Hepatocyte (in vitro differentiated cells): Measurements from ENCODE around the gene CRISP3. TPM values are rescaled to one million over a fixed set of nuclear protein-coding genes. Genes with fewer than 3 reads are reported as not detected.
A peak's percentile ranks its signal among the peaks of the same experiment; 100 is the strongest.

Source experiments
- DNase-seq: peaks from one replicate; pipeline ENCODE4 v3.0.0-alpha.2; 2016; ENCODE audit warnings: low spot score
- H2AFZ ChIP-seq: fragments of 200-600 bp; sonication (generic); 2 replicates; pipeline ENCODE4 v1.6.0; 2016; ENCODE audit warnings: antibody characterized with exemption, mild to moderate bottlenecking
- H3K27ac ChIP-seq: fragments of 200-600 bp; sonication (generic); 2 replicates; pipeline ENCODE4 v1.5.1; 2016; ENCODE audit warnings: mild to moderate bottlenecking
- H3K27me3 ChIP-seq: fragments of 200-600 bp; sonication (generic); 2 replicates; pipeline ENCODE4 v1.6.1; 2016
- H3K36me3 ChIP-seq: fragments of 200-600 bp; sonication (generic); replicated peaks from 2 replicates; pipeline ENCODE4 v1.5.1; 2016; ENCODE audit warnings: low read depth; ENCODE audit not compliant: insufficient read depth
- H3K4me1 ChIP-seq: fragments of 200-600 bp; sonication (generic); 2 replicates; pipeline ENCODE4 v1.5.1; 2016; ENCODE audit warnings: mild to moderate bottlenecking, moderate library complexity; ENCODE audit not compliant: insufficient read depth
- H3K4me2 ChIP-seq: fragments of 200-600 bp; sonication (generic); 2 replicates; pipeline ENCODE4 v1.6.0; 2016
- H3K4me3 ChIP-seq: fragments of 200-600 bp; sonication (generic); 2 replicates; pipeline ENCODE4 v1.5.1; 2016; ENCODE audit warnings: mild to moderate bottlenecking
- H3K79me2 ChIP-seq: fragments of 200-600 bp; sonication (generic); 2 replicates; pipeline ENCODE4 v1.6.0; 2017; ENCODE audit warnings: mild to moderate bottlenecking
- H3K9me2 ChIP-seq: fragments of 200-600 bp; sonication (generic); replicated peaks from 2 replicates; pipeline ENCODE4 v1.6.0; 2017; ENCODE audit warnings: mild to moderate bottlenecking; ENCODE audit not compliant: insufficient read depth
- H3K9me3 ChIP-seq: fragments of 200-600 bp; sonication (generic); 2 replicates; pipeline ENCODE4 v1.5.1; 2016; ENCODE audit warnings: low read depth, mild to moderate bottlenecking
- H4K20me1 ChIP-seq: fragments of 200-600 bp; sonication (generic); 2 replicates; pipeline ENCODE4 v1.6.0; 2016; ENCODE audit warnings: mild to moderate bottlenecking; ENCODE audit not compliant: insufficient read depth, poor library complexity, severe bottlenecking
- CTCF ChIP-seq: fragments of 200-600 bp; sonication (generic); IDR thresholded peaks from 2 replicates; pipeline ENCODE4 v1.5.1; 2016; ENCODE audit warnings: antibody characterized with exemption, mild to moderate bottlenecking; ENCODE audit not compliant: poor library complexity
- EZH2 ChIP-seq: fragments of 200-600 bp; sonication (generic); IDR thresholded peaks from 2 replicates; pipeline ENCODE4 v1.6.1; 2016; ENCODE audit warnings: antibody characterized with exemption, mild to moderate bottlenecking, borderline replicate concordance
- EZH2phosphoT487 ChIP-seq: fragments of 200-600 bp; sonication (generic); IDR thresholded peaks from one replicate; pipeline ENCODE4 v1.6.1; 2018; ENCODE audit warnings: antibody characterized with exemption, mild to moderate bottlenecking, low read depth, moderate library complexity; ENCODE audit not compliant: unreplicated experiment, severe bottlenecking
- WGBS: methylation state at CpG from one replicate; pipeline ENCODE4 v1.1.6; 2016; ENCODE audit warnings: low lambda C conversion rate; ENCODE audit errors: missing lambda C conversion rate; 5-methylcytosine and 5-hydroxymethylcytosine counted together
- polyA plus RNA-seq: library from polyadenylated mRNA; unstranded; fragments of >200 nt; fragmentation: Nextera tagmentation; extraction: Ambion mirVana; gene quantifications from 2 replicates; pipeline ENCODE4 v1.2.1, GENCODE V29; 2016
- total RNA-seq: library from RNA; depleted of rRNA; stranded (reverse); fragments of >200 nt; gene quantifications from 2 replicates; pipeline ENCODE4 v1.2.3, GENCODE V29; 2014

The CRISP3 gene
- total and polyA plus RNA-seq, 2 experiments from 2014 or later, result not detected

- no peak overlapping the region for H3K4me3 ChIP-seq
- H3K4me2 ChIP-seq, result no peak overlapping the region
- no peaks in the 10 kb centered on the region for H3K9me2 ChIP-seq
- H3K27me3 ChIP-seq, result no peaks in the 10 kb centered on the region
- no peaks in the 10 kb centered on the region for H3K36me3 ChIP-seq
- 31% methylated on average over 5 of the region's 5 CpGs for WGBS
- H3K4me1 ChIP-seq, result no peaks in the 10 kb centered on the region
- no peak overlapping the region for H3K27ac ChIP-seq
- no peaks in the 10 kb centered on the region for H3K79me2 ChIP-seq
- TF ChIP-seq EZH2phosphoT487 (no peak), CTCF (no peak), EZH2 (no peak)
- H3K9me3 ChIP-seq, result no peaks in the 10 kb centered on the region
- DNase-seq, result no peak
- H2AFZ ChIP-seq, result no peak overlapping the region
- H4K20me1 ChIP-seq, result no peaks in the 10 kb centered on the region
These were observed 28.1 kb upstream of the CRISP3 start for GRCh38 chr6:49772285-49772684.

GRCh38 chr6:49766762-49767161 is 22.6 kb upstream of the CRISP3 start:
- WGBS, result 65% methylated on average over 2 of the region's 2 CpGs
- DNase-seq, result peak; percentile 40
- Histone ChIP-seq H3K79me2 (no peaks in the 10 kb centered on the region), H3K9me2 (no peaks in the 10 kb centered on the region), H3K27me3 (no peaks in the 10 kb centered on the region), H2AFZ (no peak overlapping the region), H3K36me3 (no peaks in the 10 kb centered on the region), H4K20me1 (no peaks in the 10 kb centered on the region), H3K4me3 (no peak overlapping the region), H3K27ac (no peak overlapping the region), H3K4me2 (peak overlapping the region; percentile 1), H3K9me3 (no peaks in the 10 kb centered on the region), H3K4me1 (no peaks in the 10 kb centered on the region)
- TF ChIP-seq EZH2phosphoT487 (no peak), CTCF (no peak), EZH2 (no peak)

GRCh38 chr6:49764571-49765236 is 20.5 kb upstream of the CRISP3 start:
- DNase-seq, result no peak
- Histone ChIP-seq H3K4me2 (peak overlapping the region; percentile 23), H3K27ac (no peak overlapping the region)

More at GRCh38 chr6:49764571-49765236, 20.5 kb upstream of the CRISP3 start:
- H3K36me3 ChIP-seq, result no peaks in the 10 kb centered on the region
- WGBS, result 60% methylated on average over 2 of the region's 2 CpGs
- H3K79me2 ChIP-seq, result no peaks in the 10 kb centered on the region
- no peaks in the 10 kb centered on the region for H3K9me2 ChIP-seq
- no peak overlapping the region for H2AFZ ChIP-seq
- TF ChIP-seq EZH2phosphoT487, result no peak
- no peak for TF ChIP-seq CTCF
- no peak for TF ChIP-seq EZH2
- H3K4me1 ChIP-seq, result no peaks in the 10 kb centered on the region
- H3K9me3 ChIP-seq, result no peaks in the 10 kb centered on the region
- no peaks in the 10 kb centered on the region for H4K20me1 ChIP-seq
- H3K27me3 ChIP-seq, result no peaks in the 10 kb centered on the region
- H3K4me3 ChIP-seq, result no peak overlapping the region
